MCF 10A (cell line): ENCODE results near the gene MAP3K12. TPM values are rescaled to one million over a fixed set of nuclear protein-coding genes. Genes with fewer than 3 reads are reported as not detected.

Experiments
- BruUV-seq: library from RNA; stranded (reverse); fragments of 400-500 nt; replicated peaks from 2 replicates; lab custom pipeline; 2021; lab: Mats Ljungman, UMichigan
- CTCF ChIA-PET: fragments of 300-600 bp; sonication (Branson Sonifier 250); formaldehyde crosslinking; extraction: SDS; loops from one replicate; lab custom pipeline; 2021; ENCODE audit warnings: antibody characterized with exemption, inconsistent platforms; lab: Yijun Ruan, JAX
- POLR2A ChIA-PET: fragments of 300-600, 350-650 bp; sonication (Branson Sonifier 250); formaldehyde crosslinking; extraction: SDS; loops from one replicate; lab custom pipeline; 2020; ENCODE audit warnings: antibody characterized with exemption, inconsistent platforms; lab: Yijun Ruan, JAX
- DNase-seq: peaks from one replicate; pipeline ENCODE4 v3.0.0-alpha.2; 2018; ENCODE audit not compliant: unreplicated experiment
- H3K27ac Mint-ChIP-seq: one replicate; pipeline ENCODE4 v1.8.0; 2022; ENCODE audit warnings: mild to moderate bottlenecking, low read depth, mixed read lengths; ENCODE audit not compliant: unreplicated experiment
- H3K27me3 Mint-ChIP-seq: one replicate; pipeline ENCODE4 v1.8.0; 2022; ENCODE audit warnings: mixed read lengths; ENCODE audit not compliant: insufficient read depth, unreplicated experiment
- H3K36me3 Mint-ChIP-seq: one replicate; pipeline ENCODE4 v1.8.0; 2022; ENCODE audit warnings: mild to moderate bottlenecking, moderate library complexity, mixed read lengths; ENCODE audit not compliant: insufficient read depth, unreplicated experiment
- H3K4me1 Mint-ChIP-seq: one replicate; pipeline ENCODE4 v1.8.0; 2022; ENCODE audit warnings: mixed read lengths; ENCODE audit not compliant: insufficient read depth, unreplicated experiment
- H3K4me3 Mint-ChIP-seq: one replicate; pipeline ENCODE4 v1.8.0; 2022; ENCODE audit warnings: mild to moderate bottlenecking, moderate library complexity, mixed read lengths; ENCODE audit not compliant: unreplicated experiment
- H3K9me3 Mint-ChIP-seq: one replicate; pipeline ENCODE4 v1.8.0; 2022; ENCODE audit warnings: mixed read lengths; ENCODE audit not compliant: unreplicated experiment
- intact Hi-C: fragments of 100-400 bp; cut with micrococcal nuclease; formaldehyde crosslinking; loops from 2 replicates; pipeline ENCODE4 v1.14.1; 2022
- total RNA-seq: library from RNA; stranded (reverse); gene quantifications from 2 replicates; pipeline ENCODE4 v1.2.3, GENCODE V29; 2022
- TF ChIP-seq, protein P1 (sequence below): fragments of 200-600 bp; IDR thresholded peaks from one replicate; pipeline ENCODE4 v1.8.0; 2022; ENCODE audit warnings: antibody characterized with exemption, mild to moderate bottlenecking; ENCODE audit not compliant: unreplicated experiment

The MAP3K12 gene
- total RNA-seq, 1 experiment from 2014 or later, result 4.6 TPM

DNA sequence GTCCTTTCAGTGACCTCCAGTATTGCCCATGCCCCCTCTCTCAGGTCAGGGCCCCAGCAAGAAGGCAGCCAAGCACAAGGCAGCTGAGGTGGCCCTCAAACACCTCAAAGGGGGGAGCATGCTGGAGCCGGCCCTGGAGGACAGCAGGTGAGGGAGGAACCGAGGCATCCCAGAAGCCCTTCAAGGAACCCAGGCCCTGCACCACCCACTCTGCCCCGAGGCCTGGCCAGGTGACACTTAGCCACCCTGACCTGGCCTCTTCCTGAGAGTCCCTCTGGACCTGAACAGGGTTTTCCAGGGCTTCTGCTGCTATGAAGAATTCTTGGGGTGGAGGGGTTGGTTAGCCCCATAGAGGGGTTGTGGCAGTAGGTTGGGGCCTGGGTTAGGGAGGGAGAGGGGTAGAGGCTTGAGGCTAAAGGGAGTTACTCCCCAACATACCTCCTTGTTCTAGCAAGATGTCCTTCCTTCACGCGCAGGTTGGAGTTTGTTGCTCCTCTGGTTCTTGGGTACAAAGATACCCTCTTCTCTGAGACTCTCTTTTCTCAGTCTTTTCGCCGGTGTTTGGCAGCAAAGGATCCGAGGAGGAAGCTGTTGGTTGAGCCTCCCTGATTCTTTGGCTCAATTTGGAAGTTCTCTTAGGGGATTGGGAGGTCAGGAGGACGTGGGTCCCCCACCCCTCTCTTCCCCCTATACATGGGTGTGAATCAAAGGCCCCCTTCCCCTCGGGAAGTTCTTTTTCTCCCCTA lies 3.9 kb upstream of the MAP3K12 start:
- BruUV-seq, result no TSS peak

DNA sequence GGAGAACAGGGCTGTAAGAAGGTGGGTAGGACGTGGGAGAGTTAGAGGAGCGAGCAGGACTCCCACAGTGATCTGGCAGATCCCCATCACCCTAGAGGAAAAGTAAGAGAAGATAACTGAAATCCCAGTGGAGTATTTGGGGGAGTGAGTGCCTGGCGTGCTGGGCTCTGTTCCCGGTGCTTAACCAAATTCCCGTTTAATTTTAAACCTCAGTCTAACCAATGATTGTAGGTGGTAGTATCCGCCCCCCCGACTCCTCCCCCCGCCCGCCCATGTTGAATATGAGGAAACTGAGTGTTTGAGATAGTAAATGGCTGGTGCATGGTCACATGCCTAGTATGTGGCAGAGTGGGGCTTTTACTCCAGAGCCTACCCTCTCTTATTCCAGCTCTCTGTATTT lies 3.1 kb upstream of the MAP3K12 start:
- no TSS peak for BruUV-seq
- Mint-ChIP-seq H3K36me3 (peaks cover 38% of the 10 kb centered on the region), H3K27me3 (no peaks in the 10 kb centered on the region), H3K4me3 (peak overlapping the region; percentile 80), H3K27ac (peak overlapping the region; percentile 93), H3K4me1 (peaks cover 28% of the 10 kb centered on the region), H3K9me3 (no peaks in the 10 kb centered on the region)
- DNase-seq, result no peak
- TF ChIP-seq, protein P1, sequence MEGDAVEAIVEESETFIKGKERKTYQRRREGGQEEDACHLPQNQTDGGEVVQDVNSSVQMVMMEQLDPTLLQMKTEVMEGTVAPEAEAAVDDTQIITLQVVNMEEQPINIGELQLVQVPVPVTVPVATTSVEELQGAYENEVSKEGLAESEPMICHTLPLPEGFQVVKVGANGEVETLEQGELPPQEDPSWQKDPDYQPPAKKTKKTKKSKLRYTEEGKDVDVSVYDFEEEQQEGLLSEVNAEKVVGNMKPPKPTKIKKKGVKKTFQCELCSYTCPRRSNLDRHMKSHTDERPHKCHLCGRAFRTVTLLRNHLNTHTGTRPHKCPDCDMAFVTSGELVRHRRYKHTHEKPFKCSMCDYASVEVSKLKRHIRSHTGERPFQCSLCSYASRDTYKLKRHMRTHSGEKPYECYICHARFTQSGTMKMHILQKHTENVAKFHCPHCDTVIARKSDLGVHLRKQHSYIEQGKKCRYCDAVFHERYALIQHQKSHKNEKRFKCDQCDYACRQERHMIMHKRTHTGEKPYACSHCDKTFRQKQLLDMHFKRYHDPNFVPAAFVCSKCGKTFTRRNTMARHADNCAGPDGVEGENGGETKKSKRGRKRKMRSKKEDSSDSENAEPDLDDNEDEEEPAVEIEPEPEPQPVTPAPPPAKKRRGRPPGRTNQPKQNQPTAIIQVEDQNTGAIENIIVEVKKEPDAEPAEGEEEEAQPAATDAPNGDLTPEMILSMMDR, result no peak
- ChIA-PET CTCF (interaction anchor here (0.5 to 0.6 kb wide), 3 partner anchors 35 to 436 kb away, joined by 3 to 4 read pairs (median 3); no protein-coding TSS in a partner anchor), POLR2A (interaction anchor here (1.2 to 3.7 kb wide), 5 partner anchors 8 to 124 kb away, joined by 3 to 40 read pairs (median 12); partner anchors contain the start of gene ATF7)
- intact Hi-C loops, result no loop called here

More for the DNA sequence above, 3.9 kb upstream of the MAP3K12 start:
- no peak for DNase-seq
- intact Hi-C loops, result no loop called here
- ChIA-PET POLR2A (interaction anchor here (1.2 to 1.3 kb wide), 2 partner anchors 26 to 50 kb away, joined by 3 read pairs; no protein-coding TSS in a partner anchor), CTCF (interaction anchor here (0.6 to 1.1 kb wide), 3 partner anchors 153 to 242 kb away, joined by 3 to 4 read pairs (median 4); no protein-coding TSS in a partner anchor)
- Mint-ChIP-seq H3K4me3 (peak overlapping the region; percentile 47), H3K36me3 (peaks cover 35% of the 10 kb centered on the region), H3K27ac (no peak overlapping the region), H3K9me3 (no peaks in the 10 kb centered on the region), H3K27me3 (no peaks in the 10 kb centered on the region), H3K4me1 (peaks cover 24% of the 10 kb centered on the region)
- TF ChIP-seq, protein P1, result no peak

DNA sequence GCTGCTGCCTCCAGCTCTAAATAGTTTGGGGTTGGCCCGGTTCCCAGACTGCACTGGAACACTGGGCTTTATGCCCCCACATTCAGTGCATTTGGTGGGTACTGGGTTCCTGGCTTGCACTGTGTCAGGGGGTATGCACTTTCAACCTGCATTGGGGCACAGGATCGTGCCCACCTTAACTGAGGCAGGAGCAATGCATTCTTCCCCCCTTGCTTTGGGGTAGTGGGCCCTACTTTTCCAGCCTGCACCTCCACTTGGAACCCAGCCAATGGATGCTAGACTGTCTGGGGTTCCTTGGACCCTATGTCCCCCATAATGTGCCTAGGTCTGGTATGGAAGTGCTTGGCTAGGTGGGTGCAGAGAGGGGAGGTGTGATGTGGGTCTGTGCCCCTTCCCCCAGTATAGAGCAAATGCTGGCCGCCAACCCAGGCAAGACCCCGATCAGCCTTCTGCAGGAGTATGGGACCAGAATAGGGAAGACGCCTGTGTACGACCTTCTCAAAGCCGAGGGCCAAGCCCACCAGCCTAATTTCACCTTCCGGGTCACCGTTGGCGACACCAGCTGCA lies 2.4 kb upstream of the MAP3K12 start:
- ChIA-PET CTCF (interaction anchor here (0.6 to 2.0 kb wide), 2 partner anchors 8 to 436 kb away, joined by 3 to 14 read pairs; no protein-coding TSS in a partner anchor), POLR2A (interaction anchor here (0.6 to 5.0 kb wide), 31 partner anchors 9 to 321 kb away, joined by 3 to 53 read pairs (median 6); partner anchors contain the start of genes AAAS, ATF7, CALCOCO1 and CSAD)
- Mint-ChIP-seq H3K9me3 (no peaks in the 10 kb centered on the region), H3K36me3 (peaks cover 39% of the 10 kb centered on the region), H3K4me1 (peaks cover 30% of the 10 kb centered on the region), H3K27ac (peak overlapping the region; percentile 93), H3K4me3 (peak overlapping the region; percentile 80), H3K27me3 (no peaks in the 10 kb centered on the region)
- intact Hi-C loops, result loop anchor here (2.0 kb wide), 2 partner anchors 49 to 81 kb away; partner anchors contain the start of gene PCBP2
- TF ChIP-seq, protein P1, result no peak
- TSS peak; percentile 69 for BruUV-seq
- DNase-seq, result no peak
